Neuronal stem cell (in vitro differentiated cells): ENCODE measurements around the gene BICD1.
A peak's percentile ranks its signal among the peaks of the same experiment; 100 is the strongest.

ENCODE experiments used
- DNase-seq: peaks from one replicate; pipeline ENCODE4 v3.0.0-alpha.2; 2013; ENCODE audit warnings: low spot score
- H2AFZ ChIP-seq: one replicate; pipeline ENCODE4 v1.6.1; 2013; ENCODE audit warnings: mild to moderate bottlenecking, low read length, inconsistent platforms
- H2AK5ac ChIP-seq: 2 replicates; pipeline ENCODE4 v1.6.1; 2013; ENCODE audit warnings: low read depth, mild to moderate bottlenecking, inconsistent platforms, low read length, moderate library complexity, mixed read lengths
- H2BK120ac ChIP-seq: 2 replicates; pipeline ENCODE4 v1.6.1; 2013; ENCODE audit warnings: low read depth, mild to moderate bottlenecking, inconsistent platforms, low read length, moderate library complexity, mixed read lengths
- H2BK12ac ChIP-seq: one replicate; pipeline ENCODE4 v1.6.1; 2013; ENCODE audit warnings: low read length, inconsistent platforms
- H2BK15ac ChIP-seq: 2 replicates; pipeline ENCODE4 v1.6.1; 2013; ENCODE audit warnings: mild to moderate bottlenecking, low read length, inconsistent platforms, mixed read lengths
- H2BK5ac ChIP-seq: one replicate; pipeline ENCODE4 v1.6.1; 2013; ENCODE audit warnings: inconsistent platforms, mild to moderate bottlenecking, low read length, moderate library complexity
- H3K14ac ChIP-seq: one replicate; pipeline ENCODE4 v1.6.1; 2013; ENCODE audit warnings: low read length, inconsistent platforms
- H3K18ac ChIP-seq: 2 replicates; pipeline ENCODE4 v1.6.1; 2013; ENCODE audit warnings: low read length, inconsistent platforms
- H3K23ac ChIP-seq: 2 replicates; pipeline ENCODE4 v1.6.1; 2013; ENCODE audit warnings: low read depth, mild to moderate bottlenecking, mixed read lengths, low read length, inconsistent platforms; ENCODE audit not compliant: poor library complexity
- H3K27ac ChIP-seq: replicated peaks from 3 replicates; pipeline ENCODE4 v1.5.1; 2013; ENCODE audit warnings: low read length, inconsistent platforms
- H3K27me3 ChIP-seq, 3 experiments: 2 replicates each; pipeline ENCODE4 v1.6.1; 2013; ENCODE audit warnings: low read length in 3 of 3, mild to moderate bottlenecking in 2 of 3, inconsistent platforms in 1 of 3, low read depth in 1 of 3, mixed read lengths in 1 of 3, moderate library complexity in 1 of 3; ENCODE audit not compliant: control insufficient read depth in 3 of 3, insufficient read depth in 3 of 3
- H3K36me3 ChIP-seq, 2 donors: replicated peaks in 1 of 2; 2 replicates each; pipeline ENCODE4 v1.6.1; 2013; ENCODE audit warnings: low read length in 2 of 2; ENCODE audit not compliant: control insufficient read depth in 2 of 2, insufficient read depth in 2 of 2
- H3K4ac ChIP-seq: 2 replicates; pipeline ENCODE4 v1.6.1; 2013; ENCODE audit warnings: inconsistent platforms, mild to moderate bottlenecking, low read length, moderate library complexity
- H3K4me1 ChIP-seq, 2 donors: 1 replicate in 1 of 2; 2 replicates in 1 of 2; pipeline ENCODE4 v1.6.1; 2013; ENCODE audit warnings: low read length in 2 of 2, low read depth in 1 of 2; ENCODE audit not compliant: control insufficient read depth in 2 of 2, insufficient read depth in 1 of 2
- H3K4me2 ChIP-seq: one replicate; pipeline ENCODE4 v1.6.1; 2013; ENCODE audit warnings: mild to moderate bottlenecking, low read length, inconsistent platforms; ENCODE audit not compliant: insufficient read depth, poor library complexity, severe bottlenecking
- H3K4me3 ChIP-seq, 2 donors: 2 replicates each; pipeline ENCODE4 v1.5.1; 2013; ENCODE audit warnings: low read length in 2 of 2, mild to moderate bottlenecking in 2 of 2, inconsistent platforms in 1 of 2, moderate library complexity in 1 of 2
- H3K79me1 ChIP-seq: one replicate; pipeline ENCODE4 v1.6.1; 2013; ENCODE audit warnings: low read depth, mild to moderate bottlenecking, inconsistent platforms, low read length, moderate library complexity
- H3K9ac ChIP-seq: one replicate; pipeline ENCODE4 v1.6.1; 2013; ENCODE audit warnings: mild to moderate bottlenecking, low read depth, low read length, inconsistent platforms; ENCODE audit not compliant: poor library complexity
- H3K9me3 ChIP-seq, 2 donors: replicated peaks in 1 of 2; 2 replicates each; pipeline versions ENCODE3 to v1.6.1; 2013; ENCODE audit warnings: low read length in 2 of 2, mild to moderate bottlenecking in 2 of 2, inconsistent platforms in 1 of 2, low read depth in 1 of 2, mixed read lengths in 1 of 2, moderate library complexity in 1 of 2; ENCODE audit not compliant: control insufficient read depth in 2 of 2, insufficient read depth in 1 of 2
- H4K8ac ChIP-seq: one replicate; pipeline ENCODE4 v1.6.1; 2013; ENCODE audit warnings: low read depth, mild to moderate bottlenecking, inconsistent platforms, low read length, moderate library complexity
- H4K91ac ChIP-seq: one replicate; pipeline ENCODE4 v1.6.1; 2013; ENCODE audit warnings: low read length, low read depth, mild to moderate bottlenecking, inconsistent platforms; ENCODE audit not compliant: poor library complexity
- WGBS, 2 donors: extraction: QIAGEN DNeasy Blood & Tissue Kit; methylation state at CpG; one replicate each; pipeline ENCODE4 v1.1.7; 2013; ENCODE audit warnings: missing lambda C conversion rate in 2 of 2, mixed read lengths in 1 of 2; ENCODE audit not compliant: insufficient read length in 2 of 2, insufficient replicate concordance in 1 of 2; ENCODE audit errors: extremely low coverage in 2 of 2; 5-methylcytosine and 5-hydroxymethylcytosine counted together

BICD1 gene

DNA sequence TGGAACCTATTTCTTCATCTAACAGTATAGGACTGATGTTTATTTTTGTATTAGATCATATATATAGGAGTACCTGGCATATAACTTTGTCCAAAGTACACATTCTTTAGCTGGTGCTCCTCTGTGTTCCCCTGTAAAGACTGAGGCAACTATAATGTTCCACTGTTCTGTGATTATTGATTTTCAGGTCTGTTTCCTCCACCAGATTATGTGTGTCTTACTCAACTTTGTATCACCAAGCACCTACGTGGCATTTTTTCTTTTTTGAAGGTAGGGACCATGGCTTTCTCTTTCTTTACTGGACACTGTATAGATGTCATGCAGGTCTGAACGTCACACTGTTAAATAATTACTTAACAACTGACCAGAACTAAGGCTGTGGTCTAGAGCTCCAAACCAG is 29.3 kb downstream of the BICD1 start:
- Histone ChIP-seq H3K4me2 (no peak overlapping the region), H3K14ac (no peak overlapping the region), H4K91ac (no peak overlapping the region), H2AFZ (no peak overlapping the region), H3K4me3 (no peak overlapping the region), H3K23ac (no peak overlapping the region), H3K27me3 (no peaks in the 10 kb centered on the region), H2BK15ac (no peak overlapping the region), H3K36me3 (no peaks in the 10 kb centered on the region), H3K4me1 (peaks cover 0 to 10% of the 10 kb centered on the region in 2 donors), H3K79me1 (no peaks in the 10 kb centered on the region), H3K27ac (no peak overlapping the region), H3K4ac (no peak overlapping the region), H3K9ac (no peak overlapping the region), H3K18ac (no peak overlapping the region), H3K9me3 (no peaks in the 10 kb centered on the region), H2AK5ac (no peak overlapping the region), H2BK120ac (no peak overlapping the region), H2BK12ac (no peak overlapping the region), H4K8ac (no peak overlapping the region), H2BK5ac (no peak overlapping the region)
- no peak for DNase-seq
- WGBS, 2 donors, result no CpG with 5 or more reads among the region's 2 CpGs

GRCh38 chr12:32136404-32136803 is 29.8 kb downstream of the BICD1 start:
- WGBS, 2 donors, result no CpG with 5 or more reads among the region's 4 CpGs
- H3K9ac ChIP-seq, result no peak overlapping the region
- no peaks in the 10 kb centered on the region for H3K27me3 ChIP-seq
- H3K27ac ChIP-seq, result no peak overlapping the region
- H3K14ac ChIP-seq, result no peak overlapping the region
- no peak overlapping the region for H2AK5ac ChIP-seq
- no peak overlapping the region for H2BK12ac ChIP-seq
- DNase-seq, result no peak
- no peak overlapping the region for H3K4me3 ChIP-seq
- no peak overlapping the region for H3K4me2 ChIP-seq
- H2AFZ ChIP-seq, result no peak overlapping the region
- no peak overlapping the region for H4K91ac ChIP-seq
- no peak overlapping the region for H2BK5ac ChIP-seq
- H3K18ac ChIP-seq, result no peak overlapping the region
- no peak overlapping the region for H2BK120ac ChIP-seq
- no peak overlapping the region for H4K8ac ChIP-seq
- H3K23ac ChIP-seq, result no peak overlapping the region
- H3K36me3 ChIP-seq, result no peaks in the 10 kb centered on the region
- H3K4me1 ChIP-seq, result peaks cover 0 to 10% of the 10 kb centered on the region in 2 donors
- H3K9me3 ChIP-seq, result no peaks in the 10 kb centered on the region
- no peak overlapping the region for H3K4ac ChIP-seq
- H3K79me1 ChIP-seq, result no peaks in the 10 kb centered on the region
- no peak overlapping the region for H2BK15ac ChIP-seq

DNA sequence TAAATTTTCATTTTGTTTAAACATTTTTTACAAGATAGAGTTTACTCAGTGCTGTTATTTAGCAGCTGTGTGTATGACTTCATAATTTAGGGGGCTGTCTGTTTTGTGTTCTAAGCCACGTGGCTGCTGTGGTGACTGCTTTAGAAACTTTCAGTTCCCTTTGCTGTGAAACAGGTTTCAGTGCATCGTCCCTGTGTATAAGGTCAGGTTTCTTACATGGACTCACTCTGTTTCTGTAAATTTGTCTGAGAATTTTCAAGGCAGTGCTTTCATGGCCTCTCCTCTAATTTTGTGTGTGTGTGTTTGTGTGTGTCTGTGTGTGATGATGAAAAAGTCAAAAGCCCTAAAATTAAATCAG is 32.4 kb downstream of the BICD1 start:
- no peak overlapping the region for H2BK120ac ChIP-seq
- H3K4me1 ChIP-seq, result peaks cover 1 to 12% of the 10 kb centered on the region in 2 donors
- H2AFZ ChIP-seq, result peak overlapping the region; percentile 88
- H3K36me3 ChIP-seq, result no peaks in the 10 kb centered on the region
- H3K4me2 ChIP-seq, result peak overlapping the region; percentile 76
- H4K91ac ChIP-seq, result no peak overlapping the region
- H3K4ac ChIP-seq, result no peak overlapping the region
- H2BK5ac ChIP-seq, result no peak overlapping the region
- WGBS, 2 donors, result no CpG with 5 or more reads among the region's 2 CpGs
- H3K14ac ChIP-seq, result no peak overlapping the region
- H2BK15ac ChIP-seq, result no peak overlapping the region
- no peak overlapping the region for H3K9ac ChIP-seq
- no peak overlapping the region for H3K23ac ChIP-seq
- H2BK12ac ChIP-seq, result no peak overlapping the region
- no peaks in the 10 kb centered on the region for H3K9me3 ChIP-seq
- no peak overlapping the region for H3K18ac ChIP-seq
- H3K27ac ChIP-seq, result peak overlapping the region; percentile 94
- no peaks in the 10 kb centered on the region for H3K27me3 ChIP-seq
- H4K8ac ChIP-seq, result no peak overlapping the region
- H2AK5ac ChIP-seq, result no peak overlapping the region
- H3K79me1 ChIP-seq, result peaks cover 2% of the 10 kb centered on the region
- H3K4me3 ChIP-seq, result peak overlapping the region in 1 of 2 donors; percentile 47
- no peak for DNase-seq

GRCh38 chr12:32140877-32141276 is 34.2 kb downstream of the BICD1 start:
- Histone ChIP-seq H3K4ac (no peak overlapping the region), H2AK5ac (no peak overlapping the region), H3K4me2 (no peak overlapping the region), H3K4me1 (peaks cover 3 to 16% of the 10 kb centered on the region in 2 donors), H4K91ac (no peak overlapping the region), H3K14ac (no peak overlapping the region), H3K9me3 (no peaks in the 10 kb centered on the region), H2BK15ac (no peak overlapping the region), H3K79me1 (peaks cover 2% of the 10 kb centered on the region), H2BK12ac (no peak overlapping the region), H3K23ac (no peak overlapping the region), H3K27me3 (no peaks in the 10 kb centered on the region), H4K8ac (no peak overlapping the region), H3K36me3 (no peaks in the 10 kb centered on the region), H2AFZ (peak overlapping the region; percentile 28), H3K27ac (peak overlapping the region; percentile 73), H2BK5ac (no peak overlapping the region), H2BK120ac (no peak overlapping the region), H3K18ac (no peak overlapping the region), H3K9ac (no peak overlapping the region), H3K4me3 (no peak overlapping the region)
- no CpG with 5 or more reads among the region's 12 CpGs for WGBS, 2 donors
- DNase-seq, result no peak
